NCI-H460 (cell line): Measurements from ENCODE around the gene SIRT5. TPM values are rescaled to one million over a fixed set of nuclear protein-coding genes. Genes with fewer than 3 reads are reported as not detected.

Source experiments
- DNase-seq: peaks from one replicate; pipeline ENCODE4 v3.0.0-alpha.2; 2016; ENCODE audit warnings: low read depth; ENCODE audit errors: extremely low read depth
- total RNA-seq: library from RNA; depleted of rRNA; stranded (reverse); fragments of >200 nt; shearing (Covaris generic); gene quantifications from 2 replicates; pipeline ENCODE4 v1.2.3, GENCODE V29; 2014

SIRT5 gene
- total RNA-seq, 1 experiment from 2014 or later, result 12.7 TPM

GRCh38 chr6:13586603-13587542, 12.5 kb downstream of the SIRT5 start:
- DNase-seq, result no peak

- no peak for DNase-seq
Measured at GRCh38 chr6:13589801-13590200, 15.4 kb downstream of the SIRT5 start.

- DNase-seq, result no peak
Measured at GRCh38 chr6:13590574-13591153, 16.3 kb downstream of the SIRT5 start.

GRCh38 chr6:13591205-13591921, 17.0 kb downstream of the SIRT5 start:
- no peak for DNase-seq

- no peak for DNase-seq
Measured at GRCh38 chr6:13593103-13593502, 18.7 kb downstream of the SIRT5 start.

- DNase-seq, result no peak
Measured at GRCh38 chr6:13593720-13594119, 19.3 kb downstream of the SIRT5 start.

- no peak for DNase-seq
Measured at GRCh38 chr6:13597073-13597472, 22.7 kb downstream of the SIRT5 start.

- DNase-seq, result no peak
Measured at GRCh38 chr6:13600036-13600435, 25.6 kb downstream of the SIRT5 start.

GRCh38 chr6:13604135-13604534, 29.7 kb downstream of the SIRT5 start:
- no peak for DNase-seq

- DNase-seq, result no peak
Measured at GRCh38 chr6:13604546-13605416, 30.4 kb downstream of the SIRT5 start.

GRCh38 chr6:13605634-13606033, 31.2 kb downstream of the SIRT5 start:
- DNase-seq, result no peak

GRCh38 chr6:13611715-13612114, 37.3 kb downstream of the SIRT5 start:
- DNase-seq, result no peak

GRCh38 chr6:13613029-13613594, 38.7 kb downstream of the SIRT5 start:
- no peak for DNase-seq

GRCh38 chr6:13614126-13614925, 39.9 kb downstream of the SIRT5 start:
- DNase-seq, result peak; percentile 0

- DNase-seq, result peak; percentile 95
Measured at GRCh38 chr6:13614926-13615791, 40.8 kb downstream of the SIRT5 start, which contains the start of gene NOL7. TSS of gene NOL7 (plus strand) at chr6:13615335. CDS start at chr6:13615359, 24 bp downstream.

GRCh38 chr6:13615792-13616120, 41.4 kb downstream of the SIRT5 start:
- DNase-seq, result peak; percentile 11

- DNase-seq, result no peak
Measured at GRCh38 chr6:13617066-13617465, 42.7 kb downstream of the SIRT5 start.

- peak; percentile 18 for DNase-seq
Measured at GRCh38 chr6:13624871-13625288, 50.5 kb downstream of the SIRT5 start.
